DOHH2 (cell line): ENCODE measurements around the gene CASR.

ENCODE experiments used
- EZH2phosphoT487 ChIP-seq: fragments of 200-600 bp; sonication (generic); IDR thresholded peaks from 2 replicates; pipeline ENCODE4 v1.6.1; 2017; ENCODE audit warnings: borderline replicate concordance, mild to moderate bottlenecking, antibody characterized with exemption, low read length, moderate library complexity, mixed read lengths
- TF ChIP-seq, protein P1 (sequence below): fragments of 200-600 bp; sonication (generic); IDR thresholded peaks from one replicate; pipeline ENCODE4 v1.5.1; 2014; ENCODE audit warnings: antibody characterized with exemption, mild to moderate bottlenecking, low read depth, low read length; ENCODE audit not compliant: poor library complexity, severe bottlenecking

DNA sequence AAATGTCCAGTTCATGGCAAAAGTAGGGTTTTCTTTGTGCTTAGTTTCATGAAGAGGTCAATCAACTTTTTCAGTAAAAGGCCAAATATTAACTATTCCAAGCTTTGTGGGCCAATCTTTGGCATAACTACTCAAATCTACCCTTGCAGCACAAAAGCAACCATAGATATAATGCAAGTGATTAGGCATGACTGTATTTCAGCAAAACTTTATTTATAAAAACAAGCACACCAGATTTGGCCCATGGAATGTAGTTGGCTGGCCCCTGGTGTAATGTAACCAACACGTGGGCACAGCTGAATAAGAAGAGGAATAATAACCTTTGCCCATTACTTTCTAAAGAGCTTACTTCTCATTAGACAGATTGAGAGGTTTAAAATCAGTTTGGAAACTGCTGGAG, 50.6 kb downstream of the CASR start:
- TF ChIP-seq, protein P1, sequence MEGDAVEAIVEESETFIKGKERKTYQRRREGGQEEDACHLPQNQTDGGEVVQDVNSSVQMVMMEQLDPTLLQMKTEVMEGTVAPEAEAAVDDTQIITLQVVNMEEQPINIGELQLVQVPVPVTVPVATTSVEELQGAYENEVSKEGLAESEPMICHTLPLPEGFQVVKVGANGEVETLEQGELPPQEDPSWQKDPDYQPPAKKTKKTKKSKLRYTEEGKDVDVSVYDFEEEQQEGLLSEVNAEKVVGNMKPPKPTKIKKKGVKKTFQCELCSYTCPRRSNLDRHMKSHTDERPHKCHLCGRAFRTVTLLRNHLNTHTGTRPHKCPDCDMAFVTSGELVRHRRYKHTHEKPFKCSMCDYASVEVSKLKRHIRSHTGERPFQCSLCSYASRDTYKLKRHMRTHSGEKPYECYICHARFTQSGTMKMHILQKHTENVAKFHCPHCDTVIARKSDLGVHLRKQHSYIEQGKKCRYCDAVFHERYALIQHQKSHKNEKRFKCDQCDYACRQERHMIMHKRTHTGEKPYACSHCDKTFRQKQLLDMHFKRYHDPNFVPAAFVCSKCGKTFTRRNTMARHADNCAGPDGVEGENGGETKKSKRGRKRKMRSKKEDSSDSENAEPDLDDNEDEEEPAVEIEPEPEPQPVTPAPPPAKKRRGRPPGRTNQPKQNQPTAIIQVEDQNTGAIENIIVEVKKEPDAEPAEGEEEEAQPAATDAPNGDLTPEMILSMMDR: no peak
- no peak for TF ChIP-seq EZH2phosphoT487
